ENCODE measurements around the gene RNF180.

DNA sequence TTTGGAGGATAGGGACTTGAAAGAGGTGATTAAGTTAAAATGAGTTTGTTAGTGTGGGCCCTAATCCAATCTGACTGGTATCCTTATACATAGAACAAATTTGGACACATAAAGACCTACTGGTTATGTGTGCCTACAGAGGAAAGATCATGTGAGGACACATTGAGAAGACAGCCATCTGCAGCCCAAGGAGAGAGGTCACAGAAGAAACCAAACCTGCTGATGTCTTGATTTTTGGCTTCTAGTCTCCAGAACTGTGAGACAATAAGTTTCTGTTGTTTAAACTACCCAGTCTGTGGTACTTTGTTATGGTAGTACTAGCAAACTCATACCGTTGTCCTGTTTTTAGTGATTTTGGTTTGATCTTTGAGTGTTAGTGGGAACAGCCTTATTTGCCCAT, 18.3 kb downstream of the RNF180 start:
- no peak for TF ChIP-seq EP300 (IDR thresholded peaks at IDR 0.05)
- no peak for TF ChIP-seq POLR2A (IDR thresholded peaks at IDR 0.05)
- TF ChIP-seq, protein P1, sequence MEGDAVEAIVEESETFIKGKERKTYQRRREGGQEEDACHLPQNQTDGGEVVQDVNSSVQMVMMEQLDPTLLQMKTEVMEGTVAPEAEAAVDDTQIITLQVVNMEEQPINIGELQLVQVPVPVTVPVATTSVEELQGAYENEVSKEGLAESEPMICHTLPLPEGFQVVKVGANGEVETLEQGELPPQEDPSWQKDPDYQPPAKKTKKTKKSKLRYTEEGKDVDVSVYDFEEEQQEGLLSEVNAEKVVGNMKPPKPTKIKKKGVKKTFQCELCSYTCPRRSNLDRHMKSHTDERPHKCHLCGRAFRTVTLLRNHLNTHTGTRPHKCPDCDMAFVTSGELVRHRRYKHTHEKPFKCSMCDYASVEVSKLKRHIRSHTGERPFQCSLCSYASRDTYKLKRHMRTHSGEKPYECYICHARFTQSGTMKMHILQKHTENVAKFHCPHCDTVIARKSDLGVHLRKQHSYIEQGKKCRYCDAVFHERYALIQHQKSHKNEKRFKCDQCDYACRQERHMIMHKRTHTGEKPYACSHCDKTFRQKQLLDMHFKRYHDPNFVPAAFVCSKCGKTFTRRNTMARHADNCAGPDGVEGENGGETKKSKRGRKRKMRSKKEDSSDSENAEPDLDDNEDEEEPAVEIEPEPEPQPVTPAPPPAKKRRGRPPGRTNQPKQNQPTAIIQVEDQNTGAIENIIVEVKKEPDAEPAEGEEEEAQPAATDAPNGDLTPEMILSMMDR (IDR thresholded peaks at IDR 0.05) = no peak
